Measurements from ENCODE around the gene FBXW12. TPM values are rescaled to one million over a fixed set of nuclear protein-coding genes. Genes with fewer than 3 reads are reported as not detected.
A peak's percentile ranks its signal among the peaks of the same experiment; 100 is the strongest.

FBXW12 gene
- total RNA-seq, 1 donor from 2014 or later, result not detected

DNA sequence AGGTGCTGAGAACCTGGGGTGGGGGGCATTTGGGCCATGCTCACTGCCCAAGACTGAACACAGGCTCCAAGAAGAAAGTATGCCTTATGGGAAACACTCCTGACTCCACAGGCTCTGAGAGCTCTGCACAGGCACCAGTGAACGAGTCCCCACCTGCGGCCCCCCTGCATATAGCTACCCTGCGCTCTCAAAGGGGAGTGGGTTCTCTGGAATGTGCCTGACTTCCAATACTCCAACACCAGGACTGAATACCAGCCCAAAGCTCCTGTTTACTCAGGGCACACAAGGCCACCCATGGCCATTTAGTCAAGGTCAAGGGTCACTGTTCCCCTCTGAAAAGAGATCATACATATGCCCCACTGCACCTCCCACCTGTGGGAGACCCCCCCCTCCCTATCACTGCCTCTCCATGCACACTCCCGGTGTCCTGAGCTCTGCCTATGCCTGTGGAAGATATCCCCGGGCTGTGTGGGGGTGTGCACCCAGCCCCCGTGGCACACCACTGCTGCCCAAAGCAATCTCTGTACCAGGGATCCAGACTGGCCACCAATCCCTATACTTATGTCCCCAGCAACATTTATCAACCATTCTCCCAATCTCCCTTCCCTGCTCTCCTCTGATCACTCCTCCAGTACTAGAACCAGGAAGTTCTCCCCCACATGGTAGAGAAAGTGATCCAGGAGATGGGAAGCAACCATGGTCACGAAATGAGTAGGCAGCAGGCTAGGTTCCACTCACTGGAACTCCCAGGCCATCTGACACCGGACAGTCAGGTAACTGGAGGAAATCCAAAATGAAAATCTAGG is 59.4 kb downstream of the FBXW12 start:
- peak overlapping the region; percentile 79 for H3K4me3 Mint-ChIP-seq (ENCODE audit: low read depth)
- peaks cover 7% of the 10 kb centered on the region for H3K4me1 Mint-ChIP-seq (ENCODE audit: low read depth)
- intact Hi-C loops (cut with micrococcal nuclease), result no loop called here
- H3K27me3 Mint-ChIP-seq (ENCODE audit: low read depth), result peaks cover 17% of the 10 kb centered on the region
- H3K27ac Mint-ChIP-seq, result no peak overlapping the region
- peaks cover 22% of the 10 kb centered on the region for H3K36me3 Mint-ChIP-seq (ENCODE audit: low read depth)
- H3K9me3 Mint-ChIP-seq, result no peaks in the 10 kb centered on the region
- DNase-seq (ENCODE audit: low spot score), result no peak

GRCh38 chr3:48432411-48433371 is 60.7 kb downstream of the FBXW12 start:
- no peak overlapping the region for H3K4me3 Mint-ChIP-seq (ENCODE audit: low read depth)
- intact Hi-C loops (cut with micrococcal nuclease), result no loop called here
- H3K4me1 Mint-ChIP-seq (ENCODE audit: low read depth), result peaks cover 7% of the 10 kb centered on the region
- H3K27ac Mint-ChIP-seq, result no peak overlapping the region
- peaks cover 8% of the 10 kb centered on the region for H3K27me3 Mint-ChIP-seq (ENCODE audit: low read depth)
- no peak for DNase-seq (ENCODE audit: low spot score)
- H3K9me3 Mint-ChIP-seq, result no peaks in the 10 kb centered on the region
- peaks cover 22% of the 10 kb centered on the region for H3K36me3 Mint-ChIP-seq (ENCODE audit: low read depth)

DNA sequence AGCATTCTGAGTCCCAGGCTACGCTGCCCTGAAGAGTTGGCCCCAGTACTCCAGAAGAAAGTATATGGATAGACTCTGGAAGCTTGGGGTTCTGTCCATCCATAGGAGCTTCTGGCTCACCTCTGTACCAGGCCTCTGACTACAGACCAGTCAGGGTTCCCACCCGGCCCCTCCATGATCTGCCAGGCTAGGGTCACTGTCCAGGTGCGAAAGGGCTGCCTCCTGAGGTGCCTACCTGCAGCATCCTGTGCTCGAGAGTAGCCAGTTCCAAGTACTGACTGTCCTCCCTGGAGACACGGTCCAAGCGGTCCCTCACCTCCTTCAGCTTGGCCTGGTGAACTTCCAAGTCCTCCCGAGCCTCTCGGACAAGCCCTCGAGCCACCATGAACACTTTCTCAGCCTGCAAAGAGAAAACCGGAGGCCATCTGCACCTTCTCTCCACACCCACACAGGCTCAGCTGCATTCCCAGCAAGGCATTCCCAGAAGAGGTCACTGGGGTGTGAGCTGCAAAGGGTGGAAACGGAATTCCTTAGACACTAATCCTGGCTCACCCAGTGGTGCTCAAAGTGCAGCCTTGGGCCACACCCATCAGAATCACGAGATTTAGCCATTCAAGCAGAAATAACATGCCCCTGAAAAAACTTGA is 61.6 kb downstream of the FBXW12 start:
- H3K4me1 Mint-ChIP-seq (ENCODE audit: low read depth), result peaks cover 11% of the 10 kb centered on the region
- no peak overlapping the region for H3K27ac Mint-ChIP-seq
- no peak overlapping the region for H3K4me3 Mint-ChIP-seq (ENCODE audit: low read depth)

DNA sequence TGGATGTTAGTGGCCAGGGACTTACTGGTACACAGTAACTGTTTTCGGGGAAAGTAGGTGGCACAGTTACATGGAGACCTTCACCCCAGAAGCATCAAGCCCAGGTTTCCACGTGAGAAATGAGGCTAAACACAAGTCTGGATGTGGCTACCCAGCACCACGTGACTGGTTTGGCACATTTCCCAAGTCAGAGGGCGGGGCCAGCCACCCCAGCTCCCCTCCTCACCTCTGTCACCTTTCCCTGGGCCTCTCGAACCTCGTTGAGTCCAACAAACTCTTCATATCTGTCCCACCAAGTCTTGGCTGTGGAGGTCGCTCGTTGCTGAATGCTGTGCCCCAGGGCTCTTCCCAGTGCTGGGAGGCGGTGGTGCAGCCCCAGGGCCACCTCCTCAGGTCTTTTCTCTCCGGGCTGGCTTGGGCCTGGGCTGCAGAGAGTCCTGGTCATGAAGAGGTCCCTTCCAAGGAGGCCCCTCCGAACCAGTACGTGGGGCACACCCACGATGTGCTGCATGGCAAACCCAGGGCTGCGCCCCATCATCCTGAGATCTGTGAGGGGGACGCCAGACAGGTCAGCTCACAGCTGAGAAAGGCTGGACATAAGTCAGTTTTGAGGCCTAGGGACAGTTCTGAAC is 62.7 kb downstream of the FBXW12 start:
- no peak overlapping the region for H3K27ac Mint-ChIP-seq

More for the DNA sequence above, 61.6 kb downstream of the FBXW12 start:
- Mint-ChIP-seq H3K9me3 (no peaks in the 10 kb centered on the region), H3K36me3 (ENCODE audit: low read depth) (peaks cover 22% of the 10 kb centered on the region), H3K27me3 (ENCODE audit: low read depth) (no peaks in the 10 kb centered on the region)
- no peak for DNase-seq (ENCODE audit: low spot score)
- intact Hi-C loops (cut with micrococcal nuclease), result no loop called here

GRCh38 chr3:48435223-48435595 is 63.2 kb downstream of the FBXW12 start:
- intact Hi-C loops (cut with micrococcal nuclease), result loop anchor here (5.0 kb wide), 1 partner anchor 248 kb away; the partner anchor contains the start of gene CDC25A
- H3K36me3 Mint-ChIP-seq (ENCODE audit: low read depth), result peaks cover 27% of the 10 kb centered on the region
- H3K4me1 Mint-ChIP-seq (ENCODE audit: low read depth), result peaks cover 18% of the 10 kb centered on the region
- no peak overlapping the region for H3K27ac Mint-ChIP-seq
- no peaks in the 10 kb centered on the region for H3K9me3 Mint-ChIP-seq
- no peaks in the 10 kb centered on the region for H3K27me3 Mint-ChIP-seq (ENCODE audit: low read depth)
- no peak for DNase-seq (ENCODE audit: low spot score)
- no peak overlapping the region for H3K4me3 Mint-ChIP-seq (ENCODE audit: low read depth)

More for the DNA sequence above, 62.7 kb downstream of the FBXW12 start:
- H3K4me3 Mint-ChIP-seq (ENCODE audit: low read depth), result no peak overlapping the region
- no peaks in the 10 kb centered on the region for H3K27me3 Mint-ChIP-seq (ENCODE audit: low read depth)
- intact Hi-C loops (cut with micrococcal nuclease), result loop anchor here (5.0 kb wide), 1 partner anchor 247 kb away; the partner anchor contains the start of gene CDC25A
- no peaks in the 10 kb centered on the region for H3K9me3 Mint-ChIP-seq
- H3K4me1 Mint-ChIP-seq (ENCODE audit: low read depth), result peaks cover 17% of the 10 kb centered on the region
- H3K36me3 Mint-ChIP-seq (ENCODE audit: low read depth), result peaks cover 22% of the 10 kb centered on the region
- DNase-seq (ENCODE audit: low spot score), result no peak

GRCh38 chr3:48435774-48436476 is 63.9 kb downstream of the FBXW12 start:
- intact Hi-C loops (cut with micrococcal nuclease), result loop anchor here (1.0 to 5.0 kb wide), 4 partner anchors 35 to 249 kb away; partner anchors contain the start of gene CDC25A
- no peak overlapping the region for H3K4me3 Mint-ChIP-seq (ENCODE audit: low read depth)

GRCh38 chr3:48436477-48436787 is 64.4 kb downstream of the FBXW12 start:
- DNase-seq (ENCODE audit: low spot score), result no peak
- Mint-ChIP-seq H3K4me3 (ENCODE audit: low read depth) (no peak overlapping the region), H3K27me3 (ENCODE audit: low read depth) (no peaks in the 10 kb centered on the region), H3K9me3 (no peaks in the 10 kb centered on the region), H3K27ac (no peak overlapping the region), H3K36me3 (ENCODE audit: low read depth) (peaks cover 33% of the 10 kb centered on the region), H3K4me1 (ENCODE audit: low read depth) (peaks cover 19% of the 10 kb centered on the region)
- intact Hi-C loops (cut with micrococcal nuclease), result loop anchor here (1.0 to 5.0 kb wide), 4 partner anchors 35 to 249 kb away; partner anchors contain the start of gene CDC25A

More at GRCh38 chr3:48435774-48436476, 63.9 kb downstream of the FBXW12 start:
- no peaks in the 10 kb centered on the region for H3K9me3 Mint-ChIP-seq
- DNase-seq (ENCODE audit: low spot score), result peak; percentile 81
- H3K27ac Mint-ChIP-seq, result no peak overlapping the region
- peaks cover 30% of the 10 kb centered on the region for H3K36me3 Mint-ChIP-seq (ENCODE audit: low read depth)
- H3K4me1 Mint-ChIP-seq (ENCODE audit: low read depth), result peaks cover 18% of the 10 kb centered on the region
- H3K27me3 Mint-ChIP-seq (ENCODE audit: low read depth), result no peaks in the 10 kb centered on the region

DNA sequence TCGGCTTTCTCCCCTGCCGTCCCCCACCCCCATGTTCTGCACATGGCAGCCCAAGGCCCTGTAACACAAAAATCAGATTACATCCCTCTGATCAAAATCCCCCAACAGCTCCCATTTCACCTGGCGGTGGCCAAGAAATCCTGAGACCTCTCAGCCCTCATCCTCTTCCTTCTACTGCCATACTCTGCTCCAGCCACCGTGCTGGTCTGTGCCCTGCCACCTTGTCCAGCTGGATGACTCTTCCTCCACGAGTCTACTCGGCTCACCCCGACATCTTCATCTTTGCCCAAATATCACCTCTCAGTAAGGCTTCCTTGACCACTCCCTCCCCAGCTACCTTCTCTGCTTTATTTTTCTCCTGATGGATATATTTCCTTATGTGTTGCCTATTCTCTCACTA is 64.8 kb downstream of the FBXW12 start:
- intact Hi-C loops (cut with micrococcal nuclease), result loop anchor here (1.0 to 5.0 kb wide), 4 partner anchors 36 to 250 kb away; partner anchors contain the start of gene CDC25A
- Mint-ChIP-seq H3K9me3 (no peaks in the 10 kb centered on the region), H3K4me3 (ENCODE audit: low read depth) (no peak overlapping the region), H3K27ac (no peak overlapping the region), H3K27me3 (ENCODE audit: low read depth) (no peaks in the 10 kb centered on the region), H3K36me3 (ENCODE audit: low read depth) (peaks cover 34% of the 10 kb centered on the region), H3K4me1 (ENCODE audit: low read depth) (peaks cover 21% of the 10 kb centered on the region)
- no peak for DNase-seq (ENCODE audit: low spot score)

DNA sequence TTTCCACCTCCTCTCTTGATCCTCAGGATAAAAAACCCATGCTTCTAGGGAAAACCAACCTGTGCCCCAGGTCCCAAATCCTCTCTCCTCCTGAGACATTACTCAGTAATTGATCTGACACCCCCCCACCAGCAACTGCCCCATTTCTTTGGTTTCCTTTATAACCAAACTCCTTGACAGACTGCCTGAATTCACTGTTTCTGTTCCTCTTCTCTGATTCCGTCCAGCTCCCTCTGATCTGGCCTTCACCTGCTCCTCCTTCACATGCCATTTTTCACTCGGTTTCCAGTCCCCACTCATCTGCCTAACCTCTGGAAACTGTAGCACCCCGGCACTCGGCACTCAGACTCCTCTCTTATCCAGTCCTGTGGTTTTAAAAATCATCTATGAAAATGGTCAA is 65.8 kb downstream of the FBXW12 start:
- Mint-ChIP-seq H3K4me3 (ENCODE audit: low read depth) (no peak overlapping the region), H3K27me3 (ENCODE audit: low read depth) (no peaks in the 10 kb centered on the region), H3K9me3 (no peaks in the 10 kb centered on the region), H3K36me3 (ENCODE audit: low read depth) (peaks cover 36% of the 10 kb centered on the region), H3K27ac (no peak overlapping the region), H3K4me1 (ENCODE audit: low read depth) (peaks cover 20% of the 10 kb centered on the region)
- no peak for DNase-seq (ENCODE audit: low spot score)
- intact Hi-C loops (cut with micrococcal nuclease), result loop anchor here (5.0 kb wide), 1 partner anchor 251 kb away; the partner anchor contains the start of gene CDC25A

- Mint-ChIP-seq H3K27me3 (ENCODE audit: low read depth) (no peaks in the 10 kb centered on the region), H3K27ac (peak within 1 kb of the TSS; percentile 90), H3K9me3 (no peaks in the 10 kb centered on the region), H3K4me1 (ENCODE audit: low read depth) (peaks cover 20% of the 10 kb centered on the region), H3K4me3 (ENCODE audit: low read depth) (peak within 1 kb of the TSS; percentile 97), H3K36me3 (ENCODE audit: low read depth) (peaks cover 49% of the 10 kb centered on the region)
- DNase-seq (ENCODE audit: low spot score), result peak; percentile 98
- intact Hi-C loops (cut with micrococcal nuclease), result loop anchor here (1.0 to 5.0 kb wide), 3 partner anchors 139 to 253 kb away; partner anchors contain the start of genes CDC25A and NME6
Observed at GRCh38 chr3:48439820-48440589, 68.0 kb downstream of the FBXW12 start, which contains the start of the genes CCDC51 and TMA7. Gene CCDC51, minus strand, starts transcription at chr3:48440119. Its CDS starts 4,991 bp downstream, at chr3:48435128. Gene TMA7, plus strand, starts transcription at chr3:48440257. Its CDS starts 40 bp downstream, at chr3:48440297.

DNA sequence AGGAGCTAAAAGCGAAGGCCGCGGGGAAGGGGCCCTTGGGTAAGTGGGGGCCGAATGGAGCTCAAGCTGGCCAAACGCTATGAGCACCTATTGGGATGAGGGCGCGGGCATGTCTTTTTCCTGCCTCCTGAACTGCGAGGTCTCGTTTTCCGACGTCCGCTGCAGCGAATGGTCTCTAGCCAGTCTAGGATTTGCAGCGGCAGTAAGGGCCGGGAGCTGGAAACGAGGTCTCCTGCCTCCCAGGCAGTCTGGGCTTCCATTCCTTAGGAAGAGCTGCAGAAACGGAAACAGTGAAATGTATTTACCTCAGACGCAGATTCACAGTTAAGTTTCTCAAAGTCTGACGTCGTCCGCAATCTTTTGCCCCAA is 68.6 kb downstream of the FBXW12 start:
- Mint-ChIP-seq H3K4me3 (ENCODE audit: low read depth) (peak overlapping the region; percentile 97), H3K4me1 (ENCODE audit: low read depth) (peaks cover 20% of the 10 kb centered on the region), H3K9me3 (no peaks in the 10 kb centered on the region), H3K27me3 (ENCODE audit: low read depth) (no peaks in the 10 kb centered on the region), H3K27ac (peak overlapping the region; percentile 90), H3K36me3 (ENCODE audit: low read depth) (peaks cover 49% of the 10 kb centered on the region)
- DNase-seq (ENCODE audit: low spot score), result no peak
- intact Hi-C loops (cut with micrococcal nuclease), result loop anchor here (1.0 to 2.0 kb wide), 2 partner anchors 139 to 172 kb away; partner anchors contain the start of gene NME6
